GM18867 (cell line): ENCODE results near the gene CTDSP1.
A peak's percentile ranks its signal among the peaks of the same experiment; 100 is the strongest.

Experiments used
- ATAC-seq: cut with Tn5 transposase; IDR thresholded peaks from one replicate; pipeline ENCODE4 v1.9.1; 2021; ENCODE audit warnings: mild to moderate bottlenecking, moderate library complexity; ENCODE audit not compliant: unreplicated experiment

Gene CTDSP1, protein sequence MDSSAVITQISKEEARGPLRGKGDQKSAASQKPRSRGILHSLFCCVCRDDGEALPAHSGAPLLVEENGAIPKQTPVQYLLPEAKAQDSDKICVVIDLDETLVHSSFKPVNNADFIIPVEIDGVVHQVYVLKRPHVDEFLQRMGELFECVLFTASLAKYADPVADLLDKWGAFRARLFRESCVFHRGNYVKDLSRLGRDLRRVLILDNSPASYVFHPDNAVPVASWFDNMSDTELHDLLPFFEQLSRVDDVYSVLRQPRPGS

DNA sequence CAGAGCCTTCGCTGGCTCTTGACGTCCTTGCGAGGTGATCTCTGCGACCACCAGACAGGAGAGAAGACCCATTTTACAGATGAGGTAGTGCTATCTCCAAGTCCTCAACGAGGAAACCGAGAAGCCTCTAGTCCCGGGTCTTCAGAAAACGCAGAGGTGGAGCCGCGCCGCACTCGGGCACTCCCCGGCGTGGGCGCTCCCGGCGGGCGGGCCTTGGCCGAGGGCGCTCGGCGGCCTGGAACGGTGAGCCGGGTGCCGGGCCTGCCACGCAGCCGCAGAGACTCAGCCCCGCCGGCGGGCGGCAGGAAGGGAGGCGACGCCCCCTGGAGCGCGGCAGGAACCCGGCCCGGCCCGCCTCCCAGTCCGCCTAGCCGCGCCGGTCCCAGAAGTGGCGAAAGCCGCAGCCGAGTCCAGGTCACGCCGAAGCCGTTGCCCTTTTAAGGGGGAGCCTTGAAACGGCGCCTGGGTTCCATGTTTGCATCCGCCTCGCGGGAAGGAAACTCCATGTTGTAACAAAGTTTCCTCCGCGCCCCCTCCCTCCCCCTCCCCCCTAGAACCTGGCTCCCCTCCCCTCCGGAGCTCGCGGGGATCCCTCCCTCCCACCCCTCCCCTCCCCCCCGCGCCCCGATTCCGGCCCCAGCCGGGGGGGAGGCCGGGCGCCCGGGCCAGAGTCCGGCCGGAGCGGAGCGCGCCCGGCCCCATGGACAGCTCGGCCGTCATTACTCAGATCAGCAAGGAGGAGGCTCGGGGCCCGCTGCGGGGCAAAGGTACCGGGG, at the start of gene CTDSP1:
TSS of gene CTDSP1 (plus strand) at position 478 of the 776 bp plus-strand sequence. CDS start at position 701, 223 bp downstream.
- peak; percentile 42 for ATAC-seq

DNA sequence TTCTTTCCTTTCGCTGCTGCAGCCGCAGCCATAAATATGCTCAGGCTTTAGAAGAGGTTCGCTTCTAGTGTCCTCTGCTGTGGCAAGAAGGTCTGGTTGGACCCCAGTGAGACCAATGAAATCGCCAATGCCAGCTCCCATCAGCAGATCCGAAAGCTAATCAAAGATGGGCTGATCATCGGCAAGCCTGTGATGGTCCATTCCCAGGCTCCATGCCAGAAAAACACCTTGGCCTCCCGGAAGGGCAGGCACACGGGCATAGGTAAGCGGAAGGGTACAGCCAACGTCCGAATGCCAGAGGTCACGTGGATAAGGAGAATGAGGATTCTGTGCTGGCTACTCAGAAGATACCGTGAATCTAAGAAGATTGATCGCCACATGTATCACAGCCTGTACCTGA, 45.6 kb upstream of the CTDSP1 start:
- ATAC-seq, result no peak

DNA sequence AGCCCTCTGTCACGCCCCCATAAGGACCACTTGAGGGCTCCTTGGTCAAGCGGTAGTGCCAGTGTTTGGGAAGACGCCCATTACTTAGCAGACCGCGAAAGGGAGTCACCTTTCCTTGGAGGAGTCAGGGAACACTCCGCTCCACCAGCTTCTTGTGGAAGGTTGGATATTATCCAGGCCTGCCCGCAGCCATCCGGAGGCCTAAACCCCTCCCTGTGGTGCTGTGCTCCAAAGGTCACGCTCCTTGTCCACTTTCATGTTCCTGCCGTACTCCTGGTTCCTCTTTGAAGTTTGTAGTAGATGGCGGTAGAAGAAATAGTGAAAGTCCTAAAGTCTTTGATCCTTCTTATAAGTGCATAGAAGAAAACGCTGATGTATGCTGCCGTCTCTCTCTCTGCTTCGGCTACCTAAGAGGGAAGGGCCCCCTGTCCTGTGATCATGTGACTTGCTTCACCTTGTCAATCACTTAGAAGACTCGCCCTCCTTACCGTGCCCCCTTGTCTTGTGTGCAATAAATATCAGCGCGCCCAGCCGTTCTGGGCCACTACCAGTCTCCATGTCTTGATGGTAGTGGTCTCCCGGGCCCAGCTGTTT, 44.7 kb upstream of the CTDSP1 start:
- no peak for ATAC-seq

DNA sequence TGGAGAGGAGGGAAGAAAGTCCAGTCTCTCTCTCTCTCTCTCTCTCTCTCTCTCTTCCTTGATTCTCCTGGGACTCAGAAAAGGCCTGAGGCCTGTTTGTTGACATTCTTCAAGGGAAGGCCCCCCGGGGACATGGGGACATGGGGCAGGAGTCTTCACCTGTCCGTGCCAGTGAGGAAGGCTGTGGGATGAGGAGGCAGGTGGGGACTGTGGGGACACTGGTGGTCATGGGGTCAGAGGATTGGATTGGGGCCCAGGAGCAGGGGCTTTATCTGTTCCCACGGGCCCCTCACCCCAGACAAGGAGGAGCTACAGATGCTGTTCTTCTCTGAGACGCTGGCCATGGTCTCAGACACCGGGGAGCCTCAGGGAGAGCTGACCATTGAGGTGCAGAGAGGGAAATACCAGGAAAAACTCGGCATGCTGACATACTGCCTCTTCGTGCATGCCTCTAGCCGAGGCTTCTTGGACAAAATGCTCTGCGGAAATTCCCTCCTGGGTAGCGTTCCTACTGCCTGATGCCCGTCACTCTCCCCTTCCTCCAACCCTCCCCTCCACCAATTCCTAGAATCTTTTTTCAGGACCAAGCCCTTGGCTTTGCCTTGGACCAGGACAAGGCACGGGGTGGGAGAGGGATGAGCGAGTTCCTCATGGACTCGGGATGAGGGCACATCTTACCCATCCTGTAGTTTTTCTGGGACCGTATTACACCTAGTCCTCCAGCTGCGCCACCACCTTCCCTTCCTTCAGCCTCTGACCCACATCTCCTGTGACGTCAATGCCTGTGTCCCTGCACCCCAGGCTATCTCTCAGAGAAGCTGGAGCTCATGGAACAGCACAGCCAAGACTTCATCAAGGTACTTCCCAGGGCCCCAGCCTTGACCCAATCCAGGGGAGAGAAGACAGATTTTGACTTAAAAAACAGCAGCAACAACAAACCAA, 42.2 kb upstream of the CTDSP1 start:
- no peak for ATAC-seq

DNA sequence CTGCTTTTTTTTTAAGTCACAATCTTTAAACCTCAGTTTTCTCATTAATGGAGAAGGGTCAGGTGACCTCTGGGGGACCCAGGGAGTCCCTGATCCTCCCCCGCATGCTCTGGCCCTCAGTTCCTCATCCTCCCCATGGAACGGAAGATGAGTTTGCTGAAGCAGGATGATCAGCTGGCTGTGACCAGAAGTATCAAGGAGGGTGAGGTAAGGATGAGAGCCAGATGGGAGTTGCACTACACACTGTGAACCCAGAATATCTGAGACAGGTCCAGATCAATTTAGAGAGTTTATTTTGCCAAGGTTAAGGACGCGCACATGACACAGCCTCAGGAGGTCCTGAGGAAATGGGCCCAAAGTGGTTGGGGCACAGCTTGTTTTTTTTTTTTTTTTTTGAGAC, 39.2 kb upstream of the CTDSP1 start:
- no peak for ATAC-seq

DNA sequence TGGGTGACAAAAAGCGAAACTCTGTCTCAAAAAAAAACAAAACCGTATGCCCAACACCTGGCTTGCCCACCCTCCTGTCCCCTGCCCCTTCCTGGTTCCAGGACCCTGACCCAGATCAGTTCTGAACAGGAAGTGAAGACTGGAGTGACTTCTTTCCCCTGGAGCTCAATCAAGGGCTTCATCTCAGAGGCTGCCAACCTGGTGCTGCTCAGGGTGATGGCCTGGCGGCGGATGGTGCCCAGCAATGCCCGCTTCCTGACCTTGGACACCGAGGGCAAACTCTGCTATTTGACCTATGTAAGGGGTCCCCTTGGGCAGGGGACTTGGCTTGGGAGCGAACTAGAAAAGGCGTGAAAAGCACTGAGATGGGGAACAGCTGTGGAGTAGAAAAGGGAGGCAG, 37.1 kb upstream of the CTDSP1 start:
- no peak for ATAC-seq

DNA sequence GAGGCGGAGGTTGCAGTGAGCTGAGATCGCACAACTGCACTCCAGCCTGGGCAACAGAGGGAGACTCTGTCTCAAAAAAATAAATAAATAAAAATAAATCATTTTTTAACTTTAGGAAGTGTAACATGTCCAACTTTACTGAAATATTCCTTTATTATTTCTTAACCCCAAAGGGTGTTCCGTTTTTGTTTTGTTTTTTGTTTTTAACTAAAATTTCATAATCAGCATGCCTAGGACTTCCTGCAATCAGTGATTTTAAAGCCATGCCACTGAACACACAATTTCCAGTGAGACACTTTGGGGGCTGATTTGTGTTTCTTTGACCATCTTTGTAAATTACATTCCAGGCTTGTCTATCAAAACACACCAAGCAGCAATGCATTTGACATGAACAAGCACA, 35.9 kb upstream of the CTDSP1 start:
- ATAC-seq, result no peak

DNA sequence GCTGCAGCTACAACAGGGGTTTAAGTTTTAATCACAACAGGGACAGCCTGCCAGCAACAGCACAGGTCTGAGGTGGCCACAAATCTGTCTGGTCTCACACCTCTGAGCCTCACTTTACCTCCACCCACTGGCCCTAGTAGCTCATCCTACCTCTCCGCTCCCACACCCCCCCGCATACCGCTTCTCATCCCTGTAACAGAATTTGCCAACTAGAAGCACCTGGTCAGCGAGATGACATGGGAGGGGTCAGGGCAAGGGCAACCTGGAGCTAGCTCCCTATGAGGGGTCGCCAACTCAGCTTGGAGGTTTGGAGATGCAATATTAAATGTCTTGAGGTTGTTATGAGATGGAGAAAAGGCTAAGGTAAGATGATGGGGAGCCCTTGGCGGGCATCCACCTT, 35.5 kb upstream of the CTDSP1 start:
- no peak for ATAC-seq

DNA sequence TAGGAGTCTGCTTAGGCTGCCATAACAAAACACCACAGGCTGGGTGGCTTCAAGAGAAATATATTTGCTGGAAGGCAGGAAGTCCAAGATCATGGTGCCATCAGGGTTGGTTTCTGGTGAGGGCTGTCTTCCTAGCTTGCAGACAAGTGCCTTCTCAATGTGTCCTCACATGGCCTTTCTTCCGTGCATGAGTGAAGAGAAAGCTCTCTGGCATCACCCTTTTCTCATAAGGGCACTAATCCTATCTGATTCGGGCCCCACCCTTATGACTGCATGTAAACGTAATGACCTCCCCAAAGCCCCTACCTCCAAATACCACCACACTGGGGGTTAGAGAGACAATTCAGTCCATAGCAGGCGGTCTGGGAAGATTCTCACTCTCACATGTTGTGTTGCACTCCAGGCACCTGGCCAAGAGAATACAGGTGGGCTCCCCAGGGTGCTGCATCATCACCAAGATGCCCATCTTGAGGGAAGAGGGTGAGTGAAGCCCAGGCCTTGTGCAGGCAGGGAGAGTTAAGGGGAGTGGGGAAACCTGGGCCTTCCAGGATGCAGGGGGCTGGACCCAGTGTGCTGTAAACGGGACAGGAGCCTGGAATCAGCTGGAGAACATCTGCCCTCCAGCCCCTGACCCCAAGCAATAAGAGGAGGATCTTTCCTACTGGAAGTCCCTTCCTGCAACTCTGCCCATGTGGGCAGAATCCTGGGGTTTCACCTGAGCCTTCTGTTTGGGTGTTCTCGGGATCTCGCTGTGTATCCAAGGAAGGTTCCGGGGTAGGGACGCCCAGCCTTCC, 32.9 kb upstream of the CTDSP1 start:
- no peak for ATAC-seq

DNA sequence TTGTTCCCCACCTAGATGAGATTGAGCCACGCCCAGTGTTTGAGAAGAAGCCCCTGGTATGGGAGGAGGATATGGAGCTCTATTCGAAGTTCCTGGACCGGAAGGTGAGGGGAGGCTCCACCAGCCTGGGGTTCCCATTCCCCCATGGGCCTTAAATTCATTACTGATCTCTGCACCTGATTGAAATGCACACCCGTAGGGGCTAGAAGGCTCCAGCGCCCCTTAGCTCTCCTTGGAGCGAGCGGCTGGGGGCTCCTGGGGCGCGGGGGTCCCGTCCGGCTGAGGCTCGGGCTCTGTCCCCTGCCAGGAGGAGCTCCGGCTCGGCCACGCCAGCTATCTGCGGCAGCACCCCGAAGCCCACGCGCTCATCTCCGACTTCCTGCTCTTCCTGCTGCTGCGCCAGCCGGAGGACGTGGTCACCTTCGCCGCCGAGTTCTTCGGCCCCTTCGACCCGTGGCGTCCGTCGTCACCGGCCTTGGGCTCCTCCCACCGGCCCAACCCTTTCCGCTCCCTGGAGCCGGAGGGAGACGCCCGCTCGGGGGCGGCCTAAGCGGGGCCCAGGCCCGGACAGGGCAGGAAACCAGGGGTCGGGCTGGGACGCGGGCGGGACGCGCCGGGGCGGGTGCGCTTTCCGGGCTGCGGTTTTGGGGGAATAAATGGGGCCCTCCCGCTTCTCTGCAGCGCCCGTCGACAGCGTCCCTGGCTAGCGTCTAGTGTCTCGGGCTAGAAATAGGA, 32.1 kb upstream of the CTDSP1 start:
- peak; percentile 91 for ATAC-seq

DNA sequence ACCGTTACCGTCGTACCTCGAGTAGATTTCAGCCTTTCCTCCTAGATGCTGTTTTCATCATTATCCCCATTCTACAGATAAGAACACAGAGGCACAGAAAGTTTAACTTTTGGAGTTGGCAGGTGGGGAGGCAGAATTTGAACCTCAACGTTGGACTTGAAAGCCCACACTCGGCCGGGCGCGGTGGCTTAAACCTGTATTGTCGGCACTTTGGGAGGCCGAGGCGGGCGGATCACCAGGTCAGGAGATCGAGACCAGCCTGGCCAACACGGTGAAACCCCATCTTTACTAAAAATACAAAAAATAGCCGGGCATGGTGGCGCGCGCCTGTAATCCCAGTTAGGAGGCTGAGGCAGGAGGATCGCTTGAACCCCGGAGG, 31.5 kb upstream of the CTDSP1 start:
- no peak for ATAC-seq

DNA sequence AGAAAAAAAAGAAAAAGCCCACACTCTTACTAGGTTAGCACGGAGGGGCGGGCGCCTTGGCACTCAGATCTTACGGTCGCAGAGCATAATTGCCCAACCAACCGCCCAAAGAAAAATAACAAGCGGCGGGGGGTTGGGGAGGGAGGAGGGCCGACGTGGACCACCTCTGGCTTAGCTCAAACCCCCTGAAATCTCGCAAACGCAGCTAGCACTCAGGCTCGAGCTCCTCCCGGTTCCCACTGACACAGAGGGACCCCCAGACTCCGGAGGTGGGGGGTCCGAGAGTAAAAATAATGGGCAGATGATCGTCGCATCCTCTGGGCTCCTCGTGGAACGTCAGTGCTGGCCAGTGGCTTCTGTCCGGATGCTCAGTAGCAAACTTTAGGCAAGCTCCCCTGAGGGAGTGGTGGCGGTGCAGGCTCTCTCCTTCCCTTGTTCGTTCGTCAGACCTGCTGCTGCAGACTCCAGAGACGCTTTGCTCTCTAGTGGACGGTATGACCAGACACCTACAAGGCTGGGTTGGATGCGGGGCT, 31.0 kb upstream of the CTDSP1 start:
- ATAC-seq, result no peak

DNA sequence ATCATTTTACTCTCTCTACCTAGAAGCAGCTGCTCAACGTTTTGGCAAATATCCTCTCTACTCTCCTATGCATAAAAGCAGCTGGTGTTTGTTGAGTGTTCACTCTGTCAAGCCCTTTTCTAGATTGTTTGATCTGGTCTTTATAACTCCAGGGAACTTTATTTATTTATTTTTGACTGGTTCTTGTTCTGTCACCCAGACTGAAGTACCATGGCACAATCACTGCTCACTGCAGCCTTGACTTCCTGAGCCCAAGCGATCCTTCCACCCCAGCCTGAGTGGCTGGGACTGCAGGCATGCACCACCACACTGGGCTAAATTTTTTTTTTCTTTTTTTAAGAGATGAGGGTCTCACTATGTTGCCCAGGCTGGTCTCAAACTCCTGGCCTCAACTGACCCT, 30.3 kb upstream of the CTDSP1 start:
- ATAC-seq, result no peak

DNA sequence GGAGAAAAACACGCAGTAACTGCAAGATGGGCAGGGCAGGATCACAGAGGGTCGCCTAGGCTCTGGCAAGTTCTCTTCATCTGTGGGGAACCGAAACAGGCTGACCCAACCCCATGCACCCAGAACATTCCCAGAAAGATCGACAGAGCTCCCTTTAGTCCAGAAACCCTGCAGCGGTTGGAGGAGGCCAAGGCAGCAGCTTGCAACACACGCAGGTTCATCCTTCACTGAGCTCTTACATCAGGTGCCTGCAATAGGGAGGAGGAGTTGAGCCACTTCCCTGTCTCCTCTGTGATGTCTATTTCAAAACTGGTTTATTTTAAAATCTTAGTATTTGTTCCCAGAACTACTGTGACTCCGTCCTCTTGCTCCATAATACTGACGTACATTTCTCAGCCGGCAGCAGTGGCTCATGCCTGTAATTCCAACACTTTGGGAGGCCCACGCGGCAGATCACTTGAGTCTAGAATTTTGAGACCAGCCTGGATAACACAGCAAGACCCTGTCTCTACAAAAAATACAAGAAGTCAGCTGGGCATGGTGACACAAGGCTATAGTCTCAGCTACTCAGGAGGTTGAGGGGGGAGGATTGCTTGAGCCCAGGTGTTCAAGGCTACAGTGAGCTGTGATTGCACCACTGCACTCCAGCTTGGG, 29.1 kb upstream of the CTDSP1 start:
- no peak for ATAC-seq

DNA sequence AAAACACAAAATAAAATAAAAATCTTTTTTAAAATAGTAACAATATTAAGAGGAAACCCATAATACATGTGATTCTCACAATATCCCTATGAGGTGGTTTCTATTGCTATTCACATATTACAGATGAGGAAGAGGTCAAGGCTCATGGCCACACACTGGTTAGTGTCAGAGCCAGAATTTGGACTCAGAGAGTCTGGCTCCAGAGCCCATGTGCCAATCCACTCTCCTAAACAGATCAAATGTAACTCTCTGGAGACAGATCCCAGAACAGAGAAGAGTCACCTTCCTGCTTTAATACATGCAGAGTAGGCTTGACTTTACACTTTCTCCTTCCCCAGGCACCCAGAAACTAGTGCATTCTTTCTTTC, 27.7 kb upstream of the CTDSP1 start:
- ATAC-seq, result no peak

DNA sequence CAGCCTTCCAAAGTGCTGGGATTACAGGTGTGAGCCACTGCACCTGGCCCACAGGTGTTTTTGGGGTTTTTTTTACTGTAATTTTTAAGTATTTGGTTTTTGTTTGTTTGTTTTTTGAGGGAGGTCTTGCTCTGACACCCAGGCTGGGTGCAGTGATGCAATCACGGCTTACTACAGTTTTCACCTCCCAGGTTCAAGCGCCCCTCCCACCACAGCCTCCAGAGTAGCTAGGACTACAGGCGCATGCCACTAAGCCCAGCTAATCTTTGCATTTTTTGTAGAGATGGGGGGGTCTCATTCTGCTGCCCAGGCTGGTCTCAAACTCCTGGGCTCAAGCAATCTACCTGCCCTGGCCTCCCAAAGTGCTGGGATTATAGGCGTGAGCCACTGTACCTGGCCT, 24.9 kb upstream of the CTDSP1 start:
- no peak for ATAC-seq

DNA sequence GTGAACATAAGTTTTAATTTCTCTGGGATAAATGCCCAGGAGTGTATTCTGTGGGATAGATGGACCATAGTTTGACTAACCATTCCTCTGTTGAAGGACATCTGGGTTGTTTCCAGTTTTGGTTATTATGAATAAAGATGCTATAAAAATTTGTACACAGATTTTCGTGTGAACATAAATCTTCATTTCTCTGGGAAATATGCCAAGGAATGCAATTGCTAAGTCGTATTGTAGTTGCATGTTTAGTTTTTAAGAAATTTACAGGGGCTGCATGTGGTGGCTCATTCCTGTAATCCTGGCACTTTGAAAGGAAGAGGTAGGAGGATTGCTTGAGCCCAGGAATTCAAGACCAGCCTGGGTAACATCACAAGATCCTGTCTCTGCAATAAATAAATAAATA, 24.5 kb upstream of the CTDSP1 start:
- ATAC-seq, result no peak

DNA sequence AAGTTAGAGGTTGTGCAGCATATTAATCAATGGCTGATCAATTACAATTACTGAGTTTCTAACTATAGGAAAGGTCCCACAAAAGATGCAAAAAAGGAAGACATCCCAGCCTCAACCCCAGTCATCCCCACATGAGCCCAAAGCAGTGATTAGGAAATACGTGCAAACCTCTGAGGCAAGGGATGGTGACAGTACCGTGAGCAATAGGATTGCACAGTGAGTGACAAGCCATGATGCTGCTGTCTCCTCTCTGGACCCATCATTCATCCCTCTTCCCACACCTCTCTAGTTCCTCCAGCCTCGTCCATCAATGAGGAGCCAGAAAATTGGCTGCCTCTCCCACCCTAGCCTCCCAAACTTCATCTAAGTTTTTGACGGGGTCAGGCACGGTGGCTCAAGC, 21.6 kb upstream of the CTDSP1 start:
- no peak for ATAC-seq

DNA sequence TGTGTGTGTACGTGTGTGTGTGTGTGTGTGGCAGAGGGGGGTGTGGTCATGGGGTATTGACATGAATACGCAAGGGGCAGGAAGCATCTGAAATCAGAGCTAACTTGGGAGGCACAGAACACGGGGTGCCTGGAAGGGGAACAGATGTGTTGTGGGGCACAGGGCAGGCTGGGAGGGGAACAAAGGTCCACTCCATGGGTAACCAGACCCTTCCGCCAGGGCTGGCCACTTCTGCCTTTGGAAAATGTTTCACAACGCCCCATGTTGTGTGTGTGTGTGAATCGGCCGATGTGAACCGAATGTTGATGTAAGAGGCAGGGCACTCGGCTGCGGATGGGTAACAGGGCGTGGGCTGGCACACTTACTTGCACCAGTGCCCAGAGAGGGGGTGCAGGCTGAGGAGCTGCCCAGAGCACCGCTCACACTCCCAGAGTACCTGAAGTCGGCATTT, 17.7 kb upstream of the CTDSP1 start, which contains the start of gene SLC11A1:
TSS of gene SLC11A1 (plus strand) at position 358 of the 451 bp plus-strand sequence. CDS start 96 bp downstream, outside the sequence.
- no peak for ATAC-seq
